GM21526 (cell line): ENCODE measurements around the gene ABCF3.

Experiments
- ATAC-seq: cut with Tn5 transposase; IDR thresholded peaks from one replicate; pipeline ENCODE4 v1.9.1; 2021; ENCODE audit warnings: moderate library complexity; ENCODE audit not compliant: unreplicated experiment, low FRiP score

The ABCF3 gene

GRCh38 chr3:184230603-184231528, 44.9 kb downstream of the ABCF3 start:
- ATAC-seq, result no peak

GRCh38 chr3:184231671-184232070, 45.7 kb downstream of the ABCF3 start:
- ATAC-seq, result no peak

GRCh38 chr3:184233127-184233843, 47.3 kb downstream of the ABCF3 start:
- ATAC-seq, result no peak

GRCh38 chr3:184234224-184234623, 48.2 kb downstream of the ABCF3 start:
- ATAC-seq, result no peak

GRCh38 chr3:184234671-184235380, 48.8 kb downstream of the ABCF3 start:
- no peak for ATAC-seq

- ATAC-seq, result no peak
Observed at GRCh38 chr3:184235381-184236032, 49.5 kb downstream of the ABCF3 start.

GRCh38 chr3:184236033-184236410, 50.0 kb downstream of the ABCF3 start:
- no peak for ATAC-seq

GRCh38 chr3:184236636-184237035, 50.6 kb downstream of the ABCF3 start:
- no peak for ATAC-seq

- no peak for ATAC-seq
Observed at GRCh38 chr3:184237211-184237610, 51.2 kb downstream of the ABCF3 start.

GRCh38 chr3:184237807-184238206, 51.8 kb downstream of the ABCF3 start:
- ATAC-seq, result no peak

- ATAC-seq, result no peak
Observed at GRCh38 chr3:184238246-184238818, 52.3 kb downstream of the ABCF3 start.

GRCh38 chr3:184239221-184239620, 53.2 kb downstream of the ABCF3 start:
- no peak for ATAC-seq

GRCh38 chr3:184239708-184240107, 53.7 kb downstream of the ABCF3 start:
- ATAC-seq, result no peak

- no peak for ATAC-seq
Observed at GRCh38 chr3:184240384-184241140, 54.6 kb downstream of the ABCF3 start.

- no peak for ATAC-seq
Observed at GRCh38 chr3:184241141-184241446, 55.1 kb downstream of the ABCF3 start.

GRCh38 chr3:184241447-184242296, 55.7 kb downstream of the ABCF3 start:
- ATAC-seq, result no peak

- ATAC-seq, result no peak
Observed at GRCh38 chr3:184242297-184242685, 56.3 kb downstream of the ABCF3 start.
